Fibroblast of gingiva (primary cell): ENCODE results near the gene KIF5A.
A peak's percentile ranks its signal among the peaks of the same experiment; 100 is the strongest.
"Not testable (repeated sequence)": the region's sequence is repeated elsewhere in the genome, so short reads cannot be mapped to it uniquely, and the experiment has no call there.

Experiments
- DNase-seq: peaks from one replicate; pipeline ENCODE4 v3.0.0-alpha.2; 2011; ENCODE audit warnings: low read depth

KIF5A gene

DNA sequence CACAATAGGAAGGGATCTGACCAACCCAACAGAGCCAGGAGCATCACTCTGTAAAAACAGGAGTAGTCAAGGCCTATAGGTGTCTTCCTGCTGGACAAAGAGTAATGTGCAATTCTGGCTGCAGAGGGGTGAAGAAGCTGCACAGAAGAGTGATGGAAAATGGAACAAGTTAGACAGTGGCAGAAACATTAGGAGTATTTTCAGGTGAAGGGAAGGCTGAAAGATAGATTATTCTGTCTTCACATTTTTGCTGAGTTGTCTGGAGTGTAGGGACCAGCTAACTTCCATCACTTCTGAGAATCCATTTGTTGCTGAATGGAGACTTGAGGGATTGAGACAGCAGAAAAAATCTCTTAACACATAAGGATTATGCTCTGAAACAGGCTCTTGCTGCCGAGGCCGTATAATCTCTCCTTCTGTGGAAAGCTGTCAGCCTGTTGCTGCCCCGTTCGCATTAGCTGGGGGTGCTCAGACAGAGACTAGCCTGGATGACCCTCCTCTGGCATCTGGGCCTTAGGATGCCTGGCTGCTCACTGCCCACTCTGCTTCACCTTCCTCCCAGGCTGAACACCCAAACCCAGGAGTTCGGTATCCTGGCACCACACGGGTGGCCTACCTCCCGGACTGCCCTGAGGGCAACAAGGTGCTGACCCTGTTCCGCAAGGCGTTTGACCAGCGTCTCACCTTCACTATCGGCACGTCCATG is 58.3 kb downstream of the KIF5A start:
- no peak for DNase-seq

DNA sequence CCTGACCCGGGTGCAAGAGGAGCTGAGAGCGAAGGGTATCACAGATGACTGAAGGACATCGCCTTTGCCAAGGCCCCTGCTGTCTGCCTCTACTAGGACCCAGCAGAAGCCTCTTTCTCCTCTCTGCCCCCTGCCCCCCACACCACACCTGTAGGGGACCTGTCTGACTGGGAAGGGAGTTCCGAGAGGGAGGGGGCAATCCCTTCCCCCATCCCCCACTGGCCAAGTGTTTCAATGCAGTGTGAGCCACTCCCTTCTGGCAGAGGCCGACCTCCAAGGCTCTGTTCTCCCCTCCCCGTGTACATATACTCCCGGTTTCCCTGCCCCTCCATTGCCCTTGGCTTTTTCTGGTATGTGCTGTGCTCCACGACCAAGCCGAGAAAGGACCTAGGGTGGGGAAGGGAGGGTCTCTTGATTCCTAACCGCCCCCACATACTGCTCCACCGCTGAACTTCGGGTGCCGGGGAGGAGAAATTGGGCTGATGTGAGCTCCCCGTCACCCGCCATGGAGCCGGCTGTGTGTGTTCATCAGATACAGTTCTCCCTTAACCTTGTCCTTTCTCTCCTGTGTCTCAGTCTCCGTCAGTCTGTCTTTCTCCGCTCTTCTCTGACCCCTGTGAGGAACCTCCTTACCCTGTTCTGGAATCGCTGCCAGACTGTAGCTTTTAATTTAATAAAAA is 59.4 kb downstream of the KIF5A start:
- DNase-seq, result no peak

DNA sequence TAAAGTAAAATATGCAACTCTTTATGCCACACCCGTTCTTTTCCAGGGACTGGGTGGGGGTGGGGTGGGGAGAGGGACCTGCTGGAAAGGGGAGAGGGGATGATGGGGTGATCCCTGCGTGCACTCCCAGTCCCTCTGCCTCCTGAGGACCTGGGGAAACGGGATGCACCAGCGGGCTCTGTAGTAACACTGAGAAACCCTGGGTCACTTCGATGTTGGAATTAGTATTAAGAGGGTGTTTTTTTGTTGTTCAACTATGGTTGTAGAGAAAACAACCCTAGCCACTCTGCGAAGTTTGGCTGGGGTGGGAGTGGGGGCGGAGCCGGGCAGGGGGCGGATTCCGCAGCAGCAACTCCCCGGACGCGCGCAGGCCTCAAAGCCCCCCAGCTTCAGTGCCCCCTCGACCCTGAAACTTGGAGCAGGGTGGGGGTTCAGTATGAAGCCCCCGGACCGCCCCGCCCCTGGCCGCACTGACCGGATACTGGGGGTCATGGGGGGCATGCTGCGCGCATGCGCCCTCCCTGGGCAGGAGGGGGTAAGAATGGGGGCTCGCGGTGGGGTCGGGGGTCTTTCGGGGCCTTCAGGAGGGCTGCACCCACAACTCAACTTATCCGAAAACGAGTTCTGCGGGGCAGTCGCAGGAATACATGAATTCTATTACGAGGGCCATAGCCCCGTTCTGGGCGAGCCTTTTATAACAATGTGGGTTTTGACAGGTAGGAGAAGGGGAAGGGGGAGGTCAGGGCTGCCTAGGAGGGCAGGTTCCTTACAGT is 60.1 kb downstream of the KIF5A start:
- no peak for DNase-seq

DNA sequence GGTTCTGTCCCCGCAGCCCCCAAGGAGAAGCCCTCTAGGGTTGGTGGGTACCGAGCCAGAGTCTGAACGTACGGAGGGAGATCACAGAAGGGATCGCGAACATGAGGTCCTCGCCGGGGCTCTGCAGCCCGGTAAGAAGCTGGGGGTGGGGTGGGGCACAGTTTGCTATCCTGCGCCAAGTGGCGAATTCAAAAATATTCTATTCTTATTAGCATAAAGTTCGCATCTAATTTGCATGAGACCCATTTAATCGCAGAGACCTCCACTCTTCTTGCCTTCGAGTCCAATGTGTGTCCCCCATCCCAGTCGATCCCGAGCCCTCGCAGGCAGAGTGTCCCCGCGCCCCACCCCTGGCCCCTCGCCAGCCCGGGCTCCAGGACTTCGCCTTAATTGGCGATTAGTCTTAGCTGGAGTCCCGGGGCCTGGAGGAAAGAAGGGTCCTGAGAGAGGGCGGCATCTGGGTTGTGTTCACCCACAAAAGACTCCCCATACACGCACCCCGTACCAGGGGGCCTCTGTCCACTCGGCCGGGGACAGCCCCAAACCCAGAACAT is 60.8 kb downstream of the KIF5A start:
- DNase-seq, result no peak

- DNase-seq, result peak; percentile 53
These were observed 61.4 kb downstream of the KIF5A start, which contains the start of gene ARHGEF25 for GRCh38 chr12:57611108-57611826. Gene ARHGEF25 (plus strand): TSS chr12:57611435. CDS start chr12:57611895, 460 bp downstream.

DNA sequence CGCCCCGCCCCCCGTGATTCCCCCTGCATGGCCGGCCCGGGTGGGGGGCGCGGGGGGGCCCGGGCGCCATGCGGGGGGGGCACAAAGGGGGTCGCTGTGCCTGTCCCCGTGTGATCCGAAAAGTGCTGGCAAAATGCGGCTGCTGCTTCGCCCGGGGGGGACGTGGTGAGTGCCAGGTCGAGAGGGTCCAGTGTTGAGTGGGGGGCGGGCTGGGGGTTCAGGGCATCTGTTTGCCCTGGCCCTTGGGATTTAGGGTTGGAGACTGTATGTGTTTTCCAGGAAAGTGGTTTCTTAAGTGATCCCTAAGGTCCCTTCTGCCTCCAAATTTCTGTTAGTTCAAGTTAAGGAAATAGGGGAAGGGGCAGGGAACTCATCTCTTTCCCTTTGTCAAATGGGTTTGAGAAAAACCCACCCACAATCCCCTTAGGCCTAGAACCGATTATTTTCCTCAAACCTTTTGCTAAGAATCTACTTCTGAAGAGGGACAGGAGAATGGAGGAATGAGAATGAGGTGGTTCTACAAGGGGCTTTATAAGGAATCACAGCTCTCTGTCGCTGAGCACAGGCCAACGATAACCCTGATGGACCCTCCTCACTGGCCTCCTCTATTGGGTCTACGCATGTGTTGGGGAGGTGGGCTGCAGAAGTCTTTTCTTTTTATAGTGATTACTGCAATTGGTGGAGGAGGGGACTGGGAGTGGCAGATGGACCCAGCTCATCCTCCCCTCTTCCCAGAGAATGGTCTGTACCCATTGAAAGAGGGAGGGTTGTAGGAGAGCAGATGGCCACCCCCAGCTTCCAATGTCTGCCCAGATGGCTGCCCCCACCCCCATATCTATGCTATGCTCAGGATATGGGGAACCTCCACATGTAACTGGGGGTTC is 62.2 kb downstream of the KIF5A start:
- DNase-seq, result no peak

GRCh38 chr12:57612711-57613426 is 63.0 kb downstream of the KIF5A start:
- DNase-seq, result no peak

DNA sequence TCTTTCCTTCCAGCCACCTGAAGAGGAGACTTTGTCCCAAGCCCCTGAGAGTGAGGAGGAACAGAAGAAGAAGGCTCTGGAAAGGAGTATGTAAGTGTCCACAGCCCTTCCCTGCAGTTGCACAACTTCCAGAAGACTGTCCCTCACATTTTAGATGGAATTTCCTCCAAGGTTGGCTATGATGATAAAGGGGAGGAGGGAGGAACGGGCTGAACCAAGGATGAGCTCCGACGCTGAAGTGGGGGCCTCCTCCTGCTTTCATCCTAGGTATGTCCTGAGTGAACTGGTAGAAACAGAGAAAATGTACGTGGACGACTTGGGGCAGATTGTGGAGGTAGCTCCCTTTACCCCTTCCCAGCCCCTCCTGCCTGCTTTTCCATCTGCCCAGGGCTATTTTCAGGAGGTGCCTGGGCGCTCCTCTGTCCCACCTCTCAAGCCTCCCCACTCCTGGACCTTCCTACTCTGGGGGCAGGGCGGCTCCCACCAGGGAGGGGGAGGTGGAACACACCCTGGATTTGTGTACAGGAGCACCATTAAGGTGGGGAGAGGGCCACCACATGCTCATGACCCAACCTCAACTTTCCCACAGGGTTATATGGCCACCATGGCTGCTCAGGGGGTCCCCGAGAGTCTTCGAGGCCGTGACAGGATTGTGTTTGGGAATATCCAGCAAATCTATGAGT is 63.7 kb downstream of the KIF5A start:
- no peak for DNase-seq

- DNase-seq, result peak; percentile 9
These were observed 64.5 kb downstream of the KIF5A start for GRCh38 chr12:57614178-57614947.

DNA sequence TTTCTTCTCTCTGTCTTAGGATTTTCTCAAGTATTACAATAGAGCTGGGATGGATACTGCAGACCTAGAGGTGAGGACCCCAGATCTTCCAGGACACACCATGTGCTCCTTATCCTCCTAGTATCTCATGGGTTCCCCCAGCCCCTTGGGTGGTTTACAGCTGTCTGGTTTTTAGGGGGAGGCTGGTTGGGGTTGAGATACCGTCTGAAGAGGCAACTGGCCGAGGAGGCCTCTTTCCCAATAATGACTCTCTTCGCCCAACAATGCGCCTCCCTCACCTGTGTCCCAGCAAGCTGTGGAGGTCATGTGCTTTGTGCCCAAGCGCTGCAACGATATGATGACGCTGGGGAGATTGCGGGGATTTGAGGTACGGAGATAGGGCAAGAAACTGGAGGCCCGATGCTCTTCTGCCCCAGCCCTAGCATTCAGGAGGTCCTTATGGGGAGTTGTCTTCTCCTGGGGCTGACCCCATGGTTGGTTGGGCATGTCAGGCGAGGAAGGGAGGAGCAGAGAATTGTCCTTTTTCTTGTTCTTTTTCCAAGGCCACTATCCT is 65.2 kb downstream of the KIF5A start:
- DNase-seq, result no peak

- DNase-seq, result no peak
These were observed 65.8 kb downstream of the KIF5A start for GRCh38 chr12:57615637-57616036.

DNA sequence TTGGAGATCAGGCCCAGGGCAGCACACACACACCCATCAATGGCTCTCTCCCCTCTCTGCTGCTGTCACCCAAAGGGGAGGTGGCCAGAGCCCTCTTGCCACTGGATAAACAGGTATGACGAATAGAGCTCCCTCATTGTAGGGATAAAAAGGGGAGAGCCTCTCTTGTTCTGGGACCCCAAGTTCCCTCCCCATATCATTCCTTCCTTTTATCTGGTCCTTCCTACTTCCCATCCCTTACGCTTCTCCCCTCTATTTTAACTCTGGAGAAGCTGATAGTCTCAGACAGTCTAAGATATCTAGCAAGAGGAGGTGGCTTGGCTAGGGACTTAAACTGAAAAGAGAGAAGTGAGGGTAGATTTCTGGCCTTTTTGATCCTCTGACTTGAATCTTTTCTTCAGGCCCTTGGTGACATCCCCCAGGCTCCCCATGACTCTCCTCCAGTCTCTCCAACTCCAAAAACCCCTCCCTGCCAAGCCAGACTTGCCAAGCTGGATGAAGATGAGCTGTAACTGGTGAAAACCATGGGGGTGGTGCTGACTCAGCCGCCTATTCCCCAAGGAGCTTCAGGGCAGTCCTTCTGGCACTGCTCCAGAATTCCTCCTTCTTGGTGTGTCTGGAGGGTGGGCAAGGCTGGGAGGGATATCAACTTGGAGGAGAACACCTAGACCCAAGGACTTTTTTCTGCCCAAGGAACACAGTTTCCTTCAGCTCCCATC is 66.7 kb downstream of the KIF5A start:
- no peak for DNase-seq

GRCh38 chr12:57617942-57618341 is 68.1 kb downstream of the KIF5A start:
- DNase-seq, result no peak

DNA sequence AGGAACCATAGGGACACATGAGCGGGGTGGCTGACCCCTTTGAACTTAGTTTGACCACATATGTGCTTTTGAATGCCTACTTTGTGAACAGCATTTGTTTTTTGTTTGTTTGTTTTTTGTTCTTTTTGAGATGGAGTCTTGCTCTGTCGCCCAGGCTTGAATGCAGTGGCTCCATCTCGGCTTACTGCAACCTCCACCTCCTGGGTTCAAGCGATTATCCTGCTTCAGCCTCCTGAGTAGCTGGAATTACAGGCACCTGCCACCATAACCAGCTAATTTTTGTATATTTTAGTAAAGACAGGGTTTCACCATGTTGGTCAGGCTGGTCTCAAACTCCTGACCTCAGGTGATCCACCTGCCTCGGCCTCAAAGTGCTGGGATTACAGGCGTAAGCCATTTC is 68.6 kb downstream of the KIF5A start:
- DNase-seq, result not testable (repeated sequence)

DNA sequence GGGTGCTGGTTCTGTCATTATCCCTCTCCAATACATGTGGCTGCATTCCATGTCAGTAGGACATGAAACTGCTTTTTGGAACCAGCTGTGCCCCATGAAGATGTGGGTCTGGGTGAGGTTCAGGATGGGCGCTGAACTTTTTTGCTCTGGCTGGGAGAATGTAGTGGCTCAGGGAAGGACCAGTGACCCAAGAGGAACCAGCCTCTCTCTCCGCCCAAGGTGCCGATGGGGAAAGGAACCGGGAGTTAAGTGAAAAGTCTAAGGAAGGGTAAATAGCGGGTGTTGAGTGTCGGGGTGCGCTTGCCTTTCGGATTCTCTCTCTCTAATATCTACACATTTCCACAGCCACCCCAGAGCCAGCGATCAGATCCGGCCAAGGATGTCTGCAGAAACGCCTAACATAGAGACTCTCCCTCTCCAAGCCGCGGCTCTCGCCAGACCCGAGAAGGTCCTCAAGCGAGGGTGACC is 69.2 kb downstream of the KIF5A start:
- no peak for DNase-seq

- DNase-seq, result no peak
These were observed 69.8 kb downstream of the KIF5A start for GRCh38 chr12:57619434-57620244.
